GM13976 (cell line): ENCODE results near the gene DST.

Experiments used
- DNase-seq: peaks from one replicate; pipeline ENCODE4 v3.0.0; 2012; ENCODE audit warnings: low spot score
- CTCF ChIP-seq: IDR thresholded peaks from 2 replicates; pipeline ENCODE4 v1.5.1; 2012; ENCODE audit warnings: borderline replicate concordance, mild to moderate bottlenecking; ENCODE audit not compliant: insufficient read depth; ENCODE audit errors: extremely low read depth, missing control alignments, control extremely low read depth
- in situ Hi-C: fragments of 300-500 bp; cut with MboI; formaldehyde crosslinking; loops from one replicate; pipeline ENCODE4 v1.12.0; 2022; ENCODE audit warnings: low sequenced_read_pairs, mixed read lengths, inconsistent platforms; ENCODE audit not compliant: unreplicated experiment

The DST gene

GRCh38 chr6:56607111-56607752 lies 35.5 kb downstream of the DST start:
- no peak for DNase-seq
- in situ Hi-C loops = no loop called here
- TF ChIP-seq CTCF = no peak

- in situ Hi-C loops = no loop called here
- no peak for DNase-seq
These were observed 37.3 kb downstream of the DST start for GRCh38 chr6:56605435-56605834.

GRCh38 chr6:56604186-56604585 lies 38.5 kb downstream of the DST start:
- TF ChIP-seq CTCF = no peak
- in situ Hi-C loops = no loop called here
- DNase-seq = no peak

More at GRCh38 chr6:56605435-56605834, 37.3 kb downstream of the DST start:
- TF ChIP-seq CTCF = no peak

DNA sequence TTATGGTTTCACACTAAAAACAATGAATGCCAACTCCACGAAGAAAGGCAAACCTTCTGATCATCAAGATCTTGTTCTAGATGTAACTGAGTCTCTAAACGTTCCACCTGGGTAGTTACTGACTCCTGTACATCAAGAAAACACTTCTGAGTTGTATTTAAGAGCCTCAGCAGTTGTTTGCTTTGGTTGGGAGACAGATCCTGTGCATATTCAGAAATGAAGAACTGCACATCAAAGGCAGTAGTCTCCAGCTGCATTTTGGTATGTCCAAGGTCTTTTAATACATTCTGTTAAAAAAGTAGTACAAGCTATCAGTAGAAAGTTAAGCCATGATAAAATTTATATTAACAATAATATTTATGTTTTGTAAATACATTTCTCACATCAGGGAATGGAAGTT lies 41.3 kb downstream of the DST start:
- in situ Hi-C loops = no loop called here
- no peak for TF ChIP-seq CTCF
- DNase-seq = no peak

GRCh38 chr6:56595490-56596122 lies 47.1 kb downstream of the DST start:
- peak; percentile 57 for TF ChIP-seq CTCF

GRCh38 chr6:56594699-56595098 lies 48.0 kb downstream of the DST start:
- no peak for TF ChIP-seq CTCF
- DNase-seq = no peak
- in situ Hi-C loops = loop anchor here (5.0 kb wide), 1 partner anchor 232 kb away; no protein-coding TSS in a partner anchor

More at GRCh38 chr6:56595490-56596122, 47.1 kb downstream of the DST start:
- in situ Hi-C loops = no loop called here
- peak; percentile 27 for DNase-seq
